ENCODE measurements around the gene LGI4. TPM values are rescaled to one million over a fixed set of nuclear protein-coding genes. Genes with fewer than 3 reads are reported as not detected.
"Not testable (repeated sequence)": the region's sequence is repeated elsewhere in the genome, so short reads cannot be mapped to it uniquely, and the experiment has no call there.

The LGI4 gene
- polyA plus RNA-seq, 1 experiment: 0.25 TPM

DNA sequence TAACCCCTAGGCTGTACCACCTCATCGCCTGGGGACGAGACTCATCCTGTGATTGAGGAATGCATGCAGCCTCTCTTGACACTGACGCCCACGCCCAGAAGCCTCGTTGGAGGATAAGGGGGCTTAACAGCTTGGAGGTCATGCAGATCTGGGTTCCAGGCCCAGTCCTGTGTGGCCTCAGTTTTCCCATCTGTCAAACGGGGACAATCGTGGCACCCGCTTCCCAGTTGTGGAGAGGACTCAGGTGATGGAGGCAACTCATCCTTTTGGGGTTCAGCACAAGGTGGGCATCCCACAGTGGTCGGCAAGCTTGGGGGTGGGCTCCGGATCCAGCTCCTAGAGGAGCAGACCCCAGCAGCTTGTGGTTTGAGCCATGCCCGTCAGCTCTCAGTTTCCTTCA is 1.4 kb upstream of the LGI4 start:
- POLR2A ChIA-PET: no interaction called here

DNA sequence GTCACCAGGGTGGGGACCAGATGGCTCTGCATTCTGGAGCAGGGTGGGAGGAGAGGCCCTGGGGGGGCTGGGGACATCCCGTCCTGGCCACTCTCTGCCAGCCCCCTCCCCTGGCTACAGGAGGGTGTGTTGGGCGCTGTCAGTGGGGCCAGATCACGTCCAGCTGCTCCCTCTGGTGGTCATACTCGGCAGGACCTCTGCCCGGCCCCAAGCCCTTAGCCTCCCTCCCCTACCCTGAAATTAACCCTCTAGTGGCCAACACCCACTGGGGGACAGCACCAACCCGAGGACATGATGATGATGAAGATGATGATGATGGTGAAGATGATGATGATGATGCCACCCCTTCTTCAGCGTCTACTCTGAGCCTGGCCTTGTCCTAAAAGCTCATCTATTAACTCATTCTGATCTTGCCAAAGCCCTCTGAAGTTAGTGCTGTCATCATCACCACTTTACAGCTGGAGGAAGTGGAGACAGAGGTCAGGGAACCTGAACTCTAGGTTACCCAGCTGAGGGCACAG is 590 bp upstream of the LGI4 start:
- CTCF ChIA-PET: interaction anchor here (1.0 to 5.6 kb wide), 25 partner anchors 8 to 128 kb away, joined by 3 to 77 read pairs (median 9); partner anchors contain the start of genes FXYD3 and FXYD5
- H3K4me3 ChIP-seq (ENCODE audit: low read depth, low read length): no peak overlapping the region
- no peak for DNase-seq (ENCODE audit: low read depth)
- POLR2A ChIA-PET: no interaction called here
- TF ChIP-seq, protein P1, sequence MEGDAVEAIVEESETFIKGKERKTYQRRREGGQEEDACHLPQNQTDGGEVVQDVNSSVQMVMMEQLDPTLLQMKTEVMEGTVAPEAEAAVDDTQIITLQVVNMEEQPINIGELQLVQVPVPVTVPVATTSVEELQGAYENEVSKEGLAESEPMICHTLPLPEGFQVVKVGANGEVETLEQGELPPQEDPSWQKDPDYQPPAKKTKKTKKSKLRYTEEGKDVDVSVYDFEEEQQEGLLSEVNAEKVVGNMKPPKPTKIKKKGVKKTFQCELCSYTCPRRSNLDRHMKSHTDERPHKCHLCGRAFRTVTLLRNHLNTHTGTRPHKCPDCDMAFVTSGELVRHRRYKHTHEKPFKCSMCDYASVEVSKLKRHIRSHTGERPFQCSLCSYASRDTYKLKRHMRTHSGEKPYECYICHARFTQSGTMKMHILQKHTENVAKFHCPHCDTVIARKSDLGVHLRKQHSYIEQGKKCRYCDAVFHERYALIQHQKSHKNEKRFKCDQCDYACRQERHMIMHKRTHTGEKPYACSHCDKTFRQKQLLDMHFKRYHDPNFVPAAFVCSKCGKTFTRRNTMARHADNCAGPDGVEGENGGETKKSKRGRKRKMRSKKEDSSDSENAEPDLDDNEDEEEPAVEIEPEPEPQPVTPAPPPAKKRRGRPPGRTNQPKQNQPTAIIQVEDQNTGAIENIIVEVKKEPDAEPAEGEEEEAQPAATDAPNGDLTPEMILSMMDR (IDR thresholded peaks at IDR 0.05; ENCODE audit: insufficient read depth, low read depth, low read length): peak; percentile 93
- no peaks in the 10 kb centered on the region for H3K36me3 ChIP-seq (ENCODE audit: control insufficient read depth, insufficient read depth, low read length)
- peaks cover 2% of the 10 kb centered on the region; the same call in 1 of the 2 replicates for H3K27me3 ChIP-seq (ENCODE audit: control insufficient read depth, insufficient read depth, low read length)

More for the DNA sequence above, 1.4 kb upstream of the LGI4 start:
- Histone ChIP-seq H3K36me3 (ENCODE audit: control insufficient read depth, insufficient read depth, low read length) (no peaks in the 10 kb centered on the region), H3K27me3 (ENCODE audit: control insufficient read depth, insufficient read depth, low read length) (no peaks in the 10 kb centered on the region; the same call in 1 of the 2 replicates), H3K4me3 (ENCODE audit: low read depth, low read length) (no peak overlapping the region)
- TF ChIP-seq, protein P1 (IDR thresholded peaks at IDR 0.05; ENCODE audit: insufficient read depth, low read depth, low read length): no peak
- no peak for DNase-seq (ENCODE audit: low read depth)
- CTCF ChIA-PET: interaction anchor here (0.5 to 5.6 kb wide), 26 partner anchors 9 to 658 kb away, joined by 3 to 77 read pairs (median 9); partner anchors contain the start of genes FXYD3 and FXYD5

DNA sequence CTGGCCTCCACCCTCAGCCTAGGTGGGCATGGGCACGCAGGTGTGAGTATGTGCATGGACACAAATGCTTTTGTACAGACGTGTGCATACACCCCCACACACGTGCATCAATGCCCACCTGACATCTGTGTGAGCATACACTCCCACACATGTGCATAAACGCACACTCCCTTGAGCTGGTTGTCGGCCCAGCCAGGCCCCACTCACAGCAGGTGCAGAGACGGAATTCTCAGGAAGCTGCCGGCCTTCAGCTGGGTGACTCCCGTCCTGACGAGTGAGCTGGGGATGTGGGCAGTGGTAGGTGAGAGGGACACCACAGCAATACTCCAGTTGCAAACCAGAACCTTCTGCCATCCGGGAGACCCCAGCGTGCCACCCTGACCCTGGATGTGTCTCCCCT is 1.0 kb downstream of the LGI4 start:
- TF ChIP-seq, protein P1 (IDR thresholded peaks at IDR 0.05; ENCODE audit: insufficient read depth, low read depth, low read length): no peak
- peaks cover 4% of the 10 kb centered on the region; the same call in 1 of the 2 replicates for H3K27me3 ChIP-seq (ENCODE audit: control insufficient read depth, insufficient read depth, low read length)
- no peak overlapping the region for H3K4me3 ChIP-seq (ENCODE audit: low read depth, low read length)
- DNase-seq (ENCODE audit: low read depth): no peak
- POLR2A ChIA-PET: no interaction called here
- CTCF ChIA-PET: interaction anchor here (3.0 to 5.6 kb wide), 3 partner anchors 9 to 70 kb away, joined by 22 to 59 read pairs (median 26); partner anchors contain the start of gene FXYD3
- no peaks in the 10 kb centered on the region for H3K36me3 ChIP-seq (ENCODE audit: control insufficient read depth, insufficient read depth, low read length)

DNA sequence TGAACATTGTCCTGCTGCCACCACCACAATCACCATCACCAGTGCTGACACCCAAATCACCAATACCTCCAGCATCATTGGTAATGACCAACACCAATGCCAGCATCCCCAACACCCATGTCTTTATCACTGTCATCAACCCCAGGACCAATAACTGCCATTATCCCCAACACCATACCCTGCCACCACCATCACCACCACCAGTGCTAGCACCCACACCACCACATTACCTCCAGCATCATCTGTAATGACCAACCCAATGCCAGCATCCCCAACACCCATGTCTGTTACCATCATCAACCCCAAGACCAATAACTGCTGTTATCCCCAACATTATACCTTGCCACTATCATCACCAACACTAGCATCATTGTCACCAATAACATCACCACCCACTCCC is 2.6 kb downstream of the LGI4 start:
- Histone ChIP-seq H3K27me3 (ENCODE audit: control insufficient read depth, insufficient read depth, low read length) (peaks cover 4% of the 10 kb centered on the region), H3K4me3 (ENCODE audit: low read depth, low read length) (no peak overlapping the region), H3K36me3 (ENCODE audit: control insufficient read depth, insufficient read depth, low read length) (no peaks in the 10 kb centered on the region)
- no peak for DNase-seq (ENCODE audit: low read depth)
- TF ChIP-seq, protein P1 (IDR thresholded peaks at IDR 0.05; ENCODE audit: insufficient read depth, low read depth, low read length): no peak
- ChIA-PET POLR2A (no interaction called here), CTCF (interaction anchor here (1.0 kb wide), 1 partner anchor 15 kb away, joined by 4 read pairs; no protein-coding TSS in a partner anchor)

DNA sequence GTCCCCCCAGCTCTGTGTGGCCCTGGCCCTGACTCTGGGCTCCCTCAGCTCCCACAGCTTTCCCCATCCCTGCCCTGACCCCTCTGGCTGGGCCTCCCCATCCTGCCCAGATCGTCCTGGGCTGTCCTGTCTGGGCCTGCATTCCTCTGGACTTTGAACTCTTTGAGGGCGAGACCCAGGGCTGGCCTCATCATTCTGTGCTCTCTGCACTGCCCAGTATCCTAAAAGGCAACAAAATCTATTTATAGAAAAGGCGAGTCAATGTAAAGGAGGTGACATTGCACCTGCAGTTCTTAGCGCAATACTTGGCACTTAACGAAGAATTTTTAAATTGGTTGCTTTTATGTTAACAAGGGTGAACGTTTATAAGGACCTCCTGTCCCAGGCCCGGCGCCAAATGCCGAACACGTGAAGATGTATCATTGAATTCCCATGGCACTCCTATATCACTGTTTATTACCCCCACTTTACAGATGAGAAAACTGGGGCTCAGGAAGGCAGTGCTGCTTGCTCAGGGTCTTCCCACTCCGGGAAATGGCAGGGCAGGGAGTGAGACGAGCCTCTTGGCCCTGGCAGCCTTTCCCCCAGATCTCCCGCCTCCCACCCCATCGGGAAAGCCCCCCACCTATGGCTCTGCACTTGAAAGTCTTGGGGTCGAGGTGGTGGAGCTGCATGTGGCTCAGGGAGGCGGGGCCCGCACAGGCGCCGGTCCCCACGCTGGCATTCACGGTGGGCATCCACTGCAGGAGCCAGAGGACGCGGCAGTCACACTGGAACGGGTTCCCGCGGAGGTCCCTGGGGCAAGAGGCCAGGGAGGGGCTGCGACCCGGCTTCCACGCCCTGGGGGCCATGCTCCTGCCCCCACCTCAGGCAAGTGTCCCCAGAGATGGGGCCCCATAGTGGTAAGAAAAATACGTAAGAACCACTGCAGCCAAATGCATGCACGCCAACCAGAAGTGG is 3.8 kb downstream of the LGI4 start:
- DNase-seq (ENCODE audit: low read depth): no peak
- TF ChIP-seq, protein P1 (IDR thresholded peaks at IDR 0.05; ENCODE audit: insufficient read depth, low read depth, low read length): no peak
- ChIA-PET POLR2A (no interaction called here), CTCF (interaction anchor here (1.0 kb wide), 2 partner anchors 14 to 16 kb away, joined by 3 to 4 read pairs; no protein-coding TSS in a partner anchor)
- Histone ChIP-seq H3K4me3 (ENCODE audit: low read depth, low read length) (no peak overlapping the region), H3K27me3 (ENCODE audit: control insufficient read depth, insufficient read depth, low read length) (peaks cover 4% of the 10 kb centered on the region), H3K36me3 (ENCODE audit: control insufficient read depth, insufficient read depth, low read length) (no peaks in the 10 kb centered on the region)

DNA sequence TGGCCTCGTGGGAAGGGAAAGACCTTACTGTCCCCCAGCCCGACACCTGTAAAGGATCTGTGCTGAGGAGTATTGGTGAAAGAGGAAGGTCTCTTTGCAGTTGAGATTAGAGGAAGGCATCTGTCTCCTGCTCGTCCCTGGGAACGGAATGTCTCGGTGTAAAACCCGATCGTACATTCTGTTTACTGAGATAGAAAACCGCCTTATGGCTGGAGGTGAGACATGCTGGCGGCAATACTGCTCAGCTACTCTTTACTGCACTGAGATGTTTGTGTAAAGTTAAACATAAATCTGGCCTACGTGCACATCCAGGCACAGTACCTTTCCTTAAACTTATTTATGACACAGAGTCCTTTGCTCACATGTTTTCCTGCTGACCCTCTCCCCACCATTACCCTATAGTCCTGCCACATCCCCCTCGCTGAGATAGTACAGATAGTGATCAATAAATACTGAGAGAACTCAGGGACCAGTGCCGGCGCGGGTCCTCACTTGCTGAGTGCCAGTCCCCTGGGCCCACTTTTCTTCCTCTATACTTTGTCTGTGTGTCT is 5.1 kb downstream of the LGI4 start:
- H3K4me3 ChIP-seq (ENCODE audit: low read depth, low read length); POLR2A ChIA-PET; DNase-seq (ENCODE audit: low read depth); H3K27me3 ChIP-seq (ENCODE audit: control insufficient read depth, insufficient read depth, low read length); H3K36me3 ChIP-seq (ENCODE audit: control insufficient read depth, insufficient read depth, low read length): not testable (repeated sequence)
- CTCF ChIA-PET: interaction anchor here (1.0 kb wide), 1 partner anchor 15 kb away, joined by 3 read pairs; no protein-coding TSS in a partner anchor

Measured in BJ (cell line).